H9 (cell line): ENCODE data around the gene BACH1. TPM values are rescaled to one million over a fixed set of nuclear protein-coding genes. Genes with fewer than 3 reads are reported as not detected.

Experiments
- DNase-seq: peaks from one replicate; pipeline ENCODE4 v3.0.0-alpha.2; 2017
- H2AFZ ChIP-seq: one replicate; pipeline ENCODE4 v1.6.1; 2013; ENCODE audit warnings: mild to moderate bottlenecking, low read length, control low read depth, moderate library complexity
- H2AK5ac ChIP-seq: 2 replicates; pipeline ENCODE4 v1.6.1; 2013; ENCODE audit warnings: low read length, control low read depth, mixed read lengths; ENCODE audit not compliant: insufficient read length
- H2BK120ac ChIP-seq: one replicate; pipeline ENCODE4 v1.6.1; 2013; ENCODE audit warnings: low read depth, mild to moderate bottlenecking, low read length, control low read depth, inconsistent platforms; ENCODE audit not compliant: poor library complexity, severe bottlenecking
- H2BK12ac ChIP-seq: 2 replicates; pipeline ENCODE4 v1.6.1; 2013; ENCODE audit warnings: low read length, control low read depth, mixed read lengths, low read depth; ENCODE audit not compliant: insufficient read length
- H2BK15ac ChIP-seq: 2 replicates; pipeline ENCODE4 v1.6.1; 2013; ENCODE audit warnings: low read depth, low read length, control low read depth
- H2BK20ac ChIP-seq: one replicate; pipeline ENCODE4 v1.6.1; 2013; ENCODE audit warnings: low read depth, mild to moderate bottlenecking, low read length, control low read depth, inconsistent platforms; ENCODE audit not compliant: poor library complexity, severe bottlenecking
- H2BK5ac ChIP-seq: 2 replicates; pipeline ENCODE4 v1.6.1; 2013; ENCODE audit warnings: low read length, control low read depth, mixed read lengths; ENCODE audit not compliant: insufficient read length
- H3K14ac ChIP-seq: 2 replicates; pipeline ENCODE4 v1.6.1; 2013; ENCODE audit warnings: low read length, control low read depth; ENCODE audit not compliant: insufficient read depth
- H3K18ac ChIP-seq: 2 replicates; pipeline ENCODE4 v1.6.1; 2013; ENCODE audit warnings: low read depth, mild to moderate bottlenecking, mixed read lengths, low read length, control low read depth; ENCODE audit not compliant: insufficient read length
- H3K23ac ChIP-seq: 2 replicates; pipeline ENCODE4 v1.6.1; 2013; ENCODE audit warnings: low read length, control low read depth, mixed read lengths, low read depth; ENCODE audit not compliant: insufficient read length
- H3K23me2 ChIP-seq: 2 replicates; pipeline ENCODE4 v1.6.1; 2013; ENCODE audit warnings: low read depth, mild to moderate bottlenecking, mixed read lengths, low read length, control low read depth; ENCODE audit not compliant: insufficient read length, poor library complexity, severe bottlenecking
- H3K27ac ChIP-seq: 2 replicates; pipeline ENCODE4 v1.5.1; 2013; ENCODE audit warnings: low read length, control low read depth, mixed read lengths, low read depth; ENCODE audit not compliant: insufficient read length
- H3K27me3 ChIP-seq: 2 replicates; pipeline ENCODE4 v1.6.1; 2013; ENCODE audit warnings: low read length, control low read depth, inconsistent platforms; ENCODE audit not compliant: insufficient read depth
- H3K4ac ChIP-seq: 2 replicates; pipeline ENCODE4 v1.6.1; 2013; ENCODE audit warnings: low read depth, mild to moderate bottlenecking, control low read depth, inconsistent platforms, low read length, moderate library complexity
- H3K4me1 ChIP-seq: 2 replicates; pipeline ENCODE4 v1.6.1; 2013; ENCODE audit warnings: low read length, control low read depth, inconsistent platforms; ENCODE audit not compliant: insufficient read depth
- H3K4me2 ChIP-seq: 2 replicates; pipeline ENCODE4 v1.6.1; 2013; ENCODE audit warnings: low read length, control low read depth, mixed read lengths; ENCODE audit not compliant: insufficient read length, insufficient read depth
- H3K56ac ChIP-seq: 2 replicates; pipeline ENCODE4 v1.6.1; 2013; ENCODE audit warnings: low read depth, mild to moderate bottlenecking, mixed read lengths, low read length, control low read depth; ENCODE audit not compliant: insufficient read length
- H3K79me1 ChIP-seq: 2 replicates; pipeline ENCODE4 v1.6.1; 2013; ENCODE audit warnings: low read depth, mild to moderate bottlenecking, moderate library complexity, low read length, control low read depth, inconsistent platforms; ENCODE audit not compliant: insufficient read depth, poor library complexity, severe bottlenecking
- H3K79me2 ChIP-seq: 2 replicates; pipeline ENCODE4 v1.6.1; 2013; ENCODE audit warnings: low read length, control low read depth, inconsistent platforms; ENCODE audit not compliant: insufficient read depth
- H3K9ac ChIP-seq: 2 replicates; pipeline ENCODE4 v1.6.1; 2013; ENCODE audit warnings: low read length, control low read depth, mixed read lengths; ENCODE audit not compliant: insufficient read length; ENCODE audit errors: extremely low read depth
- H3K9me3 ChIP-seq: one replicate; pipeline ENCODE4 v1.6.1; 2013; ENCODE audit warnings: low read depth, low read length, inconsistent platforms; ENCODE audit not compliant: control insufficient read depth
- H3T11ph ChIP-seq: one replicate; pipeline ENCODE4 v1.6.1; 2013; ENCODE audit warnings: mild to moderate bottlenecking, low read length, control low read depth, inconsistent platforms
- H4K20me1 ChIP-seq: one replicate; pipeline ENCODE4 v1.6.1; 2013; ENCODE audit not compliant: control insufficient read depth, insufficient read length, insufficient read depth
- H4K5ac ChIP-seq: 2 replicates; pipeline ENCODE4 v1.6.1; 2013; ENCODE audit warnings: low read depth, mild to moderate bottlenecking, mixed read lengths, low read length, control low read depth; ENCODE audit not compliant: insufficient read length
- H4K8ac ChIP-seq: replicated peaks from 2 replicates; pipeline ENCODE4 v1.6.1; 2013; ENCODE audit warnings: low read length, control low read depth, mixed read lengths, low read depth; ENCODE audit not compliant: insufficient read length
- H4K91ac ChIP-seq: 2 replicates; pipeline ENCODE4 v1.6.1; 2013; ENCODE audit warnings: low read depth, mild to moderate bottlenecking, moderate library complexity, mixed read lengths, low read length, control low read depth; ENCODE audit not compliant: insufficient read length
- H3K27ac Mint-ChIP-seq, 3 experiments: 2 replicates in 2 of 3; 3 replicates in 1 of 3; pipeline ENCODE4 v1.8.0; 2020 to 2021; ENCODE audit warnings: mixed read lengths in 3 of 3, mild to moderate bottlenecking in 1 of 3, moderate library complexity in 1 of 3
- H3K27me3 Mint-ChIP-seq: 2 replicates; pipeline ENCODE4 v1.8.0; 2021; ENCODE audit warnings: low read depth, mild to moderate bottlenecking, moderate library complexity, mixed read lengths
- H3K36me3 Mint-ChIP-seq, 3 experiments: 2 replicates in 2 of 3; 3 replicates in 1 of 3; pipeline ENCODE4 v1.8.0; 2020 to 2021; ENCODE audit warnings: low read depth in 3 of 3, mixed read lengths in 3 of 3; ENCODE audit not compliant: insufficient read depth in 1 of 3
- H3K4me1 Mint-ChIP-seq, 2 experiments: 2 replicates each; pipeline ENCODE4 v1.8.0; 2020; ENCODE audit warnings: mixed read lengths in 2 of 2
- H3K4me3 Mint-ChIP-seq, 2 experiments: 2 replicates in 1 of 2; 3 replicates in 1 of 2; pipeline ENCODE4 v1.8.0; 2020 to 2021; ENCODE audit warnings: mild to moderate bottlenecking in 2 of 2, mixed read lengths in 2 of 2, moderate library complexity in 1 of 2
- H3K9me3 Mint-ChIP-seq, 2 experiments: 2 replicates in 1 of 2; 3 replicates in 1 of 2; pipeline ENCODE4 v1.8.0; 2020; ENCODE audit warnings: mild to moderate bottlenecking in 2 of 2, mixed read lengths in 2 of 2, moderate library complexity in 1 of 2
- WGBS: extraction: QIAGEN DNeasy Blood & Tissue Kit; methylation state at CpG from one replicate; pipeline ENCODE4 v1.1.7; 2013; ENCODE audit warnings: missing lambda C conversion rate, low lambda C conversion rate, mixed read lengths; ENCODE audit not compliant: insufficient read length; ENCODE audit errors: extremely low coverage; 5-methylcytosine and 5-hydroxymethylcytosine counted together
- total RNA-seq: library from RNA; stranded (reverse); gene quantifications from 2 replicates; pipeline ENCODE4 v1.2.1, GENCODE V29; 2021
- TF ChIP-seq, protein P1 (sequence below): fragments of 200-600 bp; sonication (generic); conservative IDR thresholded peaks from 3 replicates; pipeline ENCODE4 v1.8.0; 2021; ENCODE audit warnings: antibody characterized with exemption, mild to moderate bottlenecking

BACH1 gene
- total RNA-seq, 1 experiment from 2014 or later = 42.4 TPM

DNA sequence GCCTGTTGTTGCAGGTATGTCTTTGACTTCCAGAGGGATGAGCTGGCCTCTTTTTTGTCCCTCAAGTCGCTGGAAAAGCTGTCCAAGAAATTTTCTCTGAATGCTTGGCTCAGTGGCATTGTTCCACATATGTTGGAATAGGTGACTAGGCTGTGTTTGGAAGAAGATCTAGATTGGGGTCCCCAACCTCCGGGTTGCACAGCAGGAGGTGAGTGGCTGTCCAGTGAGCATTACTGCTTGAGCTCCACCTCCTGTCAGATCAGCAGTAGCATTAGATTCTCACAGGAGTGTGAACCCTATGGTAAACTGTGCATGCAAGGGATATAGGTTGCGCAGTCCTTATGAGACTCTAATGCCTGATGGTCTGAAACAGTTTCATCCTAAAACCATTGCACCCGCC, 18.1 kb downstream of the BACH1 start:
- H3K79me2 ChIP-seq = peaks cover 42% of the 10 kb centered on the region
- peaks cover 22 to 25% of the 10 kb centered on the region in 2 experiments for H3K4me1 Mint-ChIP-seq
- no peaks in the 10 kb centered on the region for H3K23me2 ChIP-seq
- H2AK5ac ChIP-seq = no peak overlapping the region
- H4K91ac ChIP-seq = no peak overlapping the region
- no peak for DNase-seq
- H3K56ac ChIP-seq = no peak overlapping the region
- no peak overlapping the region for H2BK20ac ChIP-seq
- no peak overlapping the region for H2BK5ac ChIP-seq
- H3K27me3 Mint-ChIP-seq = no peaks in the 10 kb centered on the region
- TF ChIP-seq, protein P1, sequence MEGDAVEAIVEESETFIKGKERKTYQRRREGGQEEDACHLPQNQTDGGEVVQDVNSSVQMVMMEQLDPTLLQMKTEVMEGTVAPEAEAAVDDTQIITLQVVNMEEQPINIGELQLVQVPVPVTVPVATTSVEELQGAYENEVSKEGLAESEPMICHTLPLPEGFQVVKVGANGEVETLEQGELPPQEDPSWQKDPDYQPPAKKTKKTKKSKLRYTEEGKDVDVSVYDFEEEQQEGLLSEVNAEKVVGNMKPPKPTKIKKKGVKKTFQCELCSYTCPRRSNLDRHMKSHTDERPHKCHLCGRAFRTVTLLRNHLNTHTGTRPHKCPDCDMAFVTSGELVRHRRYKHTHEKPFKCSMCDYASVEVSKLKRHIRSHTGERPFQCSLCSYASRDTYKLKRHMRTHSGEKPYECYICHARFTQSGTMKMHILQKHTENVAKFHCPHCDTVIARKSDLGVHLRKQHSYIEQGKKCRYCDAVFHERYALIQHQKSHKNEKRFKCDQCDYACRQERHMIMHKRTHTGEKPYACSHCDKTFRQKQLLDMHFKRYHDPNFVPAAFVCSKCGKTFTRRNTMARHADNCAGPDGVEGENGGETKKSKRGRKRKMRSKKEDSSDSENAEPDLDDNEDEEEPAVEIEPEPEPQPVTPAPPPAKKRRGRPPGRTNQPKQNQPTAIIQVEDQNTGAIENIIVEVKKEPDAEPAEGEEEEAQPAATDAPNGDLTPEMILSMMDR = no peak
- H3K27ac Mint-ChIP-seq = no peak overlapping the region
- H3K9me3 Mint-ChIP-seq = no peaks in the 10 kb centered on the region
- no peak overlapping the region for H2BK120ac ChIP-seq
- H4K5ac ChIP-seq = no peak overlapping the region
- peaks cover 6 to 12% (median 9%) of the 10 kb centered on the region in 3 experiments for H3K36me3 Mint-ChIP-seq
- H3K4me3 Mint-ChIP-seq = no peak overlapping the region
- H3K23ac ChIP-seq = no peak overlapping the region
- no peak overlapping the region for H3K4ac ChIP-seq
- no peak overlapping the region for H2AFZ ChIP-seq
- H3K79me1 ChIP-seq = peaks cover 18% of the 10 kb centered on the region
- H3K27ac ChIP-seq = no peak overlapping the region
- H2BK15ac ChIP-seq = no peak overlapping the region
- H4K8ac ChIP-seq = no peak overlapping the region
- no peak overlapping the region for H3K9ac ChIP-seq
- H3K27me3 ChIP-seq = no peaks in the 10 kb centered on the region
- H3K18ac ChIP-seq = no peak overlapping the region
- WGBS = no CpG with 5 or more reads among the region's 4 CpGs
- no peaks in the 10 kb centered on the region for H4K20me1 ChIP-seq
- H3K9me3 ChIP-seq = no peaks in the 10 kb centered on the region
- no peak overlapping the region for H3T11ph ChIP-seq
- H3K4me2 ChIP-seq = no peak overlapping the region
- no peak overlapping the region for H2BK12ac ChIP-seq
- H3K14ac ChIP-seq = no peak overlapping the region
- no peaks in the 10 kb centered on the region; the same call in 1 of the 2 replicates for H3K4me1 ChIP-seq
